Stomach (tissue), 9 donors: Measurements from ENCODE around the gene ANKRD33. TPM values are rescaled to one million over a fixed set of nuclear protein-coding genes. Genes with fewer than 3 reads are reported as not detected.

ENCODE experiments used
- DNase-seq, 2 donors: peaks; one replicate each; pipeline versions ENCODE4 v3.0.0 to v3.0.0-alpha.2; 2013 to 2019
- H3K27ac ChIP-seq, 5 donors: fragments of 200-600 bp in 4 of 5; sonication (generic) in 4 of 5; one replicate each; pipeline ENCODE4 v1.5.1; 2013 to 2019; ENCODE audit warnings: mild to moderate bottlenecking in 1 of 5, moderate library complexity in 1 of 5
- H3K27me3 ChIP-seq, 3 donors: fragments of 200-600 bp; sonication (generic); one replicate each; pipeline ENCODE4 v1.5.1; 2017 to 2019; ENCODE audit warnings: mixed run types in 1 of 3
- H3K36me3 ChIP-seq, 4 donors: fragments of 200-600 bp; sonication (generic); 1 replicate in 3 of 4; 2 replicates in 1 of 4; pipeline ENCODE4 v1.5.1; 2016 to 2019
- H3K4me1 ChIP-seq, 4 donors: fragments of 200-600 bp; sonication (generic); one replicate each; pipeline ENCODE4 v1.5.1; 2016 to 2019
- H3K4me3 ChIP-seq, 4 donors: fragments of 200-600 bp; sonication (generic) in 3 of 4; one replicate each; pipeline ENCODE4 v1.5.1; 2016 to 2019; ENCODE audit warnings: mild to moderate bottlenecking in 1 of 4
- H3K9me3 ChIP-seq, 4 donors: fragments of 200-600 bp; sonication (generic); one replicate each; pipeline ENCODE4 v1.5.1; 2016 to 2019
- CTCF ChIP-seq, 7 experiments: fragments of 450-650 bp in 4 of 7; fragments of 200-600 bp in 3 of 7; sonication (generic) in 3 of 7; IDR thresholded peaks; one replicate each; pipeline ENCODE4 v1.5.1; 2016 to 2019; ENCODE audit warnings: antibody characterized with exemption in 7 of 7, control low read depth in 2 of 7, mild to moderate bottlenecking in 1 of 7
- EP300 ChIP-seq: sonication (generic); formaldehyde crosslinking; IDR thresholded peaks from one replicate; pipeline ENCODE4 v1.6.1; 2017; ENCODE audit warnings: antibody characterized with exemption
- POLR2A ChIP-seq, 4 donors: fragments of 450-650 bp; IDR thresholded peaks; one replicate each; pipeline ENCODE4 v1.6.1; 2016; ENCODE audit warnings: antibody characterized with exemption in 4 of 4, control low read depth in 2 of 4, mild to moderate bottlenecking in 1 of 4, moderate library complexity in 1 of 4
- POLR2AphosphoS5 ChIP-seq, 3 donors: sonication (generic); formaldehyde crosslinking; IDR thresholded peaks; one replicate each; pipeline ENCODE4 v1.6.1; 2016; ENCODE audit warnings: antibody characterized with exemption in 3 of 3
- WGBS, 5 donors: extraction: QIAGEN DNeasy Blood & Tissue Kit in 3 of 5; methylation state at CpG; one replicate each; pipeline versions ENCODE4 v1.1.5 to v1.1.7; 2013 to 2018; 5-methylcytosine and 5-hydroxymethylcytosine counted together
- intact Hi-C: fragments of 100-400 bp; cut with DNase I; formaldehyde crosslinking; loops from one replicate; pipeline ENCODE4 v1.15.1; 2023; ENCODE audit warnings: low total_unique reads
- polyA plus RNA-seq, 3 donors: library from polyadenylated mRNA; stranded (reverse); fragments of 200-250 nt; gene quantifications; one replicate each; pipeline ENCODE4 v1.2.3, GENCODE V29; 2013
- total RNA-seq, 5 donors: library from RNA; depleted of rRNA; stranded (reverse); fragments of >200 nt; gene quantifications; one replicate each; pipeline versions ENCODE4 v1.1.0 to v1.2.3, GENCODE V29; 2014 to 2016
- donor health status: healthy with polysubstance abuse.
- donor health status: Bipolar disorder and iron deficiency.
- donor health status: healthy.

Gene ANKRD33
- total and polyA plus RNA-seq, 8 donors, result not detected

DNA sequence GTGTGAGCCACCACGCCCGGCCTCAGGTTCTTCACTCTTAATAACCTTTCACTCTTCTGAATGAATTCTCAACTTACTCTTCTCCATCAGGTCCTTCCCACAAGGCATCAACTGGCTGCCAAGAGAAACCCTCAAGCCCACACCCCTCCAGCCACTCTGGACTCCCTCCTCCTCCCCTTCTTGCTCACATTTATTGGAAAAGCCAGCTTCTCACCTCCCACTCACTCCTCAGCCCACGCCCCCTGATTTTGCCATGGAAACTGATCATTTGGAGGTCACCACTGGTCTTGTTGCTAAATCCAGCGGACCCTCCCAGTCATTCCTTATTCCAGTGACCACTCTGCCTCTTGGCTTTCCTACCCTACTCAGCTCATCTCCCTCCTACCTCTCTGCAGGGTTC lies 46.2 kb downstream of the ANKRD33 start:
- TF ChIP-seq POLR2AphosphoS5 (IDR thresholded peaks at IDR 0.05), result no peak
- TF ChIP-seq POLR2A (IDR thresholded peaks at IDR 0.05), result no peak
- TF ChIP-seq CTCF (IDR thresholded peaks at IDR 0.05), result no peak
- no peak for TF ChIP-seq EP300
- intact Hi-C loops, result no loop called here
- H3K27me3 ChIP-seq, result no peaks in the 10 kb centered on the region
- DNase-seq, result no peak
- no peak overlapping the region for H3K27ac ChIP-seq
- H3K36me3 ChIP-seq, result no peaks in the 10 kb centered on the region
- peaks cover 0 to 7% (median 0%) of the 10 kb centered on the region in 4 donors for H3K4me1 ChIP-seq
- 90 to 99% (median 93%) methylated on average over 4 of the region's 4 CpGs for WGBS, 5 donors
- no peak overlapping the region for H3K4me3 ChIP-seq
- no peaks in the 10 kb centered on the region for H3K9me3 ChIP-seq

DNA sequence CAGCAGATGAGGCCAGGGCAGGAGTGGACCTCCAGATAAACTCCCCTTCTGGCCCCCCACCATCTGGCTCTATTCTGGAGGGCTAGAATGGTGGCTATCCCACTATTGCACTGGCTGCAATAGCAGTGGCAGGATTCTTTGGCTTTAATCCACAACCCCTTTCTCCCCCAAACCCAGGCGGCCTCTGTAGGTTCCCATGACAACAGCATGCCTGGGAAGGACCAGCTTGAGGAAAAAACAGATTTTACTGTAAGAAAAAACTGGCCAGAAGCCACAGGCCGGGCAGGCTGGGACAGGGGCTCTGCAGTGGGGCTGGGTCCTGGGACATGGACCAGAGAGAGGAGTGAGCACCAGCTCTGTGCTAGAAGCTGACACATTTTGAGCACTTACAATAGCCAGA lies 50.0 kb downstream of the ANKRD33 start:
- no peak overlapping the region for H3K4me3 ChIP-seq
- WGBS, 5 donors, result 52 to 78% (median 69%) methylated on average over 2 of the region's 2 CpGs
- H3K4me1 ChIP-seq, result peaks cover 0 to 14% (median 11%) of the 10 kb centered on the region in 4 donors
- no peak overlapping the region for H3K27ac ChIP-seq
- no peak for TF ChIP-seq CTCF (IDR thresholded peaks at IDR 0.05)
- TF ChIP-seq POLR2AphosphoS5 (IDR thresholded peaks at IDR 0.05), result no peak
- no peak for TF ChIP-seq POLR2A (IDR thresholded peaks at IDR 0.05)
- no peak for TF ChIP-seq EP300
- no peaks in the 10 kb centered on the region for H3K27me3 ChIP-seq
- DNase-seq, result peak in 1 of 2 donors; percentile 68
- H3K36me3 ChIP-seq, result no peaks in the 10 kb centered on the region
- no peaks in the 10 kb centered on the region for H3K9me3 ChIP-seq
- intact Hi-C loops, result no loop called here

DNA sequence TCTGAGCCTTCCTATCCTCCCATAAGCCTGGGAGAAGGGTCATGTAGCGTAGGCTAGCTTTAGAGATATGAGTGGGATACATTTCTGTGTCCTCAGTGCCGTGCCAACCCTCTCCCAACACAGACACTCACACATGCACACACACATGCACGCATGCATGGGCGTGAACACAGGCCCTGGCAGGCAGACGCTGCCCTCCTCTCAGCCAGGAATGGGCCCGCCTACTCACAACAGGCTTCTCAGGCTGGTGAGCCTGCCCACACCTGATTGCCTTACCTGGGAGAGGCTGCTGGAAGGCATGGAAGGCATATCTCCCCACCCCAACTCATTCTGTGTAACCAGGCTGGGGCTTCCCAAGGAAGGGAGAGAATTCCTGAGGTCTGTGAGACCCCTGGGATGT lies 50.8 kb downstream of the ANKRD33 start:
- H3K4me3 ChIP-seq, result no peak overlapping the region
- H3K27ac ChIP-seq, result no peak overlapping the region
- H3K9me3 ChIP-seq, result peaks cover 0 to 1% (median 0%) of the 10 kb centered on the region in 4 donors
- DNase-seq, result no peak
- intact Hi-C loops, result no loop called here
- no peaks in the 10 kb centered on the region for H3K27me3 ChIP-seq
- TF ChIP-seq POLR2A (IDR thresholded peaks at IDR 0.05) (no peak), EP300 (no peak), POLR2AphosphoS5 (IDR thresholded peaks at IDR 0.05) (no peak), CTCF (IDR thresholded peaks at IDR 0.05) (no peak)
- peaks cover 0 to 14% (median 11%) of the 10 kb centered on the region in 4 donors for H3K4me1 ChIP-seq
- H3K36me3 ChIP-seq, result no peaks in the 10 kb centered on the region
- 70 to 98% (median 75%) methylated on average over 6 of the region's 6 CpGs for WGBS, 5 donors

GRCh38 chr12:51941011-51941581 lies 53.2 kb downstream of the ANKRD33 start:
- Histone ChIP-seq H3K27ac (no peak overlapping the region), H3K9me3 (peaks cover 0 to 20% (median 5%) of the 10 kb centered on the region in 4 donors), H3K36me3 (no peaks in the 10 kb centered on the region), H3K27me3 (no peaks in the 10 kb centered on the region), H3K4me1 (peaks cover 0 to 14% (median 11%) of the 10 kb centered on the region in 4 donors), H3K4me3 (no peak overlapping the region)
- intact Hi-C loops, result no loop called here
- peak; percentile 7 to 69 for DNase-seq
- WGBS, 5 donors, result 35 to 58% (median 49%) methylated on average over 15 of the region's 15 CpGs
- TF ChIP-seq POLR2A (IDR thresholded peaks at IDR 0.05) (no peak), EP300 (no peak), POLR2AphosphoS5 (IDR thresholded peaks at IDR 0.05) (no peak), CTCF (IDR thresholded peaks at IDR 0.05) (no peak)

Other genes starting within 250 kb of the ANKRD33 start
- gene FIGNL2, start 39.4 kb upstream of the ANKRD33 start, total RNA-seq, result 1 to 10 TPM in 1 of 5 donors, under 1 TPM in 2, not detected in 2; under 0.01 to 1.4 (median 0.73) TPM
- gene FIGNL2, start 39.4 kb upstream of the ANKRD33 start, polyA plus RNA-seq, result under 1 TPM in 2 of 3 donors, not detected in 1; 0.10 to 0.12 TPM
- 100 to 1,000 TPM in 2 of 5 donors, 10 to 100 TPM in 3; 36.2 to 117 (median 62.4) TPM for gene ACVRL1, start 19.4 kb downstream of the ANKRD33 start, total RNA-seq
- gene ACVRL1, start 19.4 kb downstream of the ANKRD33 start, polyA plus RNA-seq, result 10 to 100 TPM; 11.0 to 20.8 (median 13.3) TPM
- gene ACVR1B, start 63.6 kb downstream of the ANKRD33 start, total RNA-seq, result 10 to 100 TPM; 23.9 to 53.1 (median 31.3) TPM
- gene ACVR1B, start 63.6 kb downstream of the ANKRD33 start, polyA plus RNA-seq, result 1 to 10 TPM; 8.3 to 9.5 (median 9.1) TPM
- 10 to 100 TPM in 2 of 5 donors, 1 to 10 TPM in 2, not detected in 1; 2.7 to 61.3 (median 16.6) TPM for gene TAMALIN, start 118.8 kb downstream of the ANKRD33 start, total RNA-seq
- 10 to 100 TPM in 2 of 3 donors, 1 to 10 TPM in 1; 6.4 to 17.0 (median 16.3) TPM for gene TAMALIN, start 118.8 kb downstream of the ANKRD33 start, polyA plus RNA-seq
- 100 to 1,000 TPM in 3 of 5 donors, 10 to 100 TPM in 2; 29.4 to 384 (median 230) TPM for gene NR4A1, start 163.3 kb downstream of the ANKRD33 start, total RNA-seq
- 10 to 100 TPM; 41.3 to 65.5 (median 55.0) TPM for gene NR4A1, start 163.3 kb downstream of the ANKRD33 start, polyA plus RNA-seq
- 100 to 1,000 TPM in 1 of 5 donors, 10 to 100 TPM in 3, 1 to 10 TPM in 1; 7.6 to 105 (median 36.5) TPM for gene ATG101, start 181.9 kb downstream of the ANKRD33 start, total RNA-seq
- 10 to 100 TPM; 36.8 to 80.3 (median 67.1) TPM for gene ATG101, start 181.9 kb downstream of the ANKRD33 start, polyA plus RNA-seq
- gene SMIM41, start 191.6 kb downstream of the ANKRD33 start, total RNA-seq, result 10 to 100 TPM in 1 of 5 donors, 1 to 10 TPM in 3, not detected in 1; 1.1 to 21.6 (median 6.8) TPM
- gene SMIM41, start 191.6 kb downstream of the ANKRD33 start, polyA plus RNA-seq, result 10 to 100 TPM in 1 of 3 donors, 1 to 10 TPM in 2; 1.5 to 11.8 (median 6.5) TPM